Measurements from ENCODE around the gene ZP1.

GRCh38 chr11:60912223-60912850 is 45.0 kb downstream of the ZP1 start:
- TF ChIP-seq, protein P1, sequence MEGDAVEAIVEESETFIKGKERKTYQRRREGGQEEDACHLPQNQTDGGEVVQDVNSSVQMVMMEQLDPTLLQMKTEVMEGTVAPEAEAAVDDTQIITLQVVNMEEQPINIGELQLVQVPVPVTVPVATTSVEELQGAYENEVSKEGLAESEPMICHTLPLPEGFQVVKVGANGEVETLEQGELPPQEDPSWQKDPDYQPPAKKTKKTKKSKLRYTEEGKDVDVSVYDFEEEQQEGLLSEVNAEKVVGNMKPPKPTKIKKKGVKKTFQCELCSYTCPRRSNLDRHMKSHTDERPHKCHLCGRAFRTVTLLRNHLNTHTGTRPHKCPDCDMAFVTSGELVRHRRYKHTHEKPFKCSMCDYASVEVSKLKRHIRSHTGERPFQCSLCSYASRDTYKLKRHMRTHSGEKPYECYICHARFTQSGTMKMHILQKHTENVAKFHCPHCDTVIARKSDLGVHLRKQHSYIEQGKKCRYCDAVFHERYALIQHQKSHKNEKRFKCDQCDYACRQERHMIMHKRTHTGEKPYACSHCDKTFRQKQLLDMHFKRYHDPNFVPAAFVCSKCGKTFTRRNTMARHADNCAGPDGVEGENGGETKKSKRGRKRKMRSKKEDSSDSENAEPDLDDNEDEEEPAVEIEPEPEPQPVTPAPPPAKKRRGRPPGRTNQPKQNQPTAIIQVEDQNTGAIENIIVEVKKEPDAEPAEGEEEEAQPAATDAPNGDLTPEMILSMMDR (IDR thresholded peaks at IDR 0.05), result no peak
- no peak for TF ChIP-seq POLR2A (IDR thresholded peaks at IDR 0.05)

Measured in testis (tissue), 2 donors.